CD4-positive, alpha-beta T cell treated with Interleukin-21 for 1 hour (primary cell): ENCODE data around the gene TUBB4B.

Source experiments
- DNase-seq: peaks from one replicate; pipeline ENCODE4 v3.0.0-alpha.2; 2020

TUBB4B gene

DNA sequence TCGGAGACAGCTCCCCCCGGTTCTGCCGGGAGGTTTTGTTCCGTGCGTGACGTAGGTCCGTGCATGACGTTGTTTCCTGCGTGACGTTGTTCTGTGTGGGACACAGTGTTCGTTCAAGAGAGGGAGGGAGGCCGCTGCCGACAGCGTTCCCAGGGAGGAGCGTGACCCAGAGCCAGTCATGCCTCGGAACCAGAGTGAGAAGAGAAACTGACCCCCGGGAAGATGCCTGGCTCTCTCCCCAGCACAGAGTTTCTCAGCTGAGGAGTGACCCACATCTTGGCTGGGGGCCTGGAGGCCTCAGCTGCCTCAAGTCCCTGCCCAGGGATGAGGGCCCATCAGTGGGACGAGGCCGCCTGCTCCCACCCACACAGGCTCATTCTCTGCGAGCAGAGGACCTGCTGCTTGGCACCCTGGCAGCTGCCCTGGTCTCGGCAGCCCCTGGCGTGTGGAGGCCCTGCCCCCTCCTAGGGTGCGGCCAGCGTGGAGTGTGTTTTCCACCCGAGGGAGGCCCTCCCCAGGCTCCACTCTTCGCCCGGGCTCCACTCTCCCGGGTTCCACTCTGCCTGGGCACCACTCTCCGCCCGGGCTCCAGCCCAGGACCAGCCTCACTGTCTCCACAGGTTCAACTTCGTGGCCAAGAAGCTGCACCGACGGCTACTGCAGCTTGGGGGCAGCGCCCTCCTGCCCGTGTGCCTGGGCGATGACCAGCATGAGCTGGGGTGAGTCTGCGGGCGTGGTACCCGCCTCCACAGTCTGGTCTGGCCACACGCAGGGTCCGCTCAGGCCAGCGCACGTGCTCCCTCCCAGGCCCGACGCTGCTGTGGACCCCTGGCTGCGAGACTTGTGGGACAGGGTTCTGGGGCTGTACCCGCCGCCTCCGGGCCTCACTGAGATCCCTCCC is 27.7 kb upstream of the TUBB4B start:
- DNase-seq, result no peak

DNA sequence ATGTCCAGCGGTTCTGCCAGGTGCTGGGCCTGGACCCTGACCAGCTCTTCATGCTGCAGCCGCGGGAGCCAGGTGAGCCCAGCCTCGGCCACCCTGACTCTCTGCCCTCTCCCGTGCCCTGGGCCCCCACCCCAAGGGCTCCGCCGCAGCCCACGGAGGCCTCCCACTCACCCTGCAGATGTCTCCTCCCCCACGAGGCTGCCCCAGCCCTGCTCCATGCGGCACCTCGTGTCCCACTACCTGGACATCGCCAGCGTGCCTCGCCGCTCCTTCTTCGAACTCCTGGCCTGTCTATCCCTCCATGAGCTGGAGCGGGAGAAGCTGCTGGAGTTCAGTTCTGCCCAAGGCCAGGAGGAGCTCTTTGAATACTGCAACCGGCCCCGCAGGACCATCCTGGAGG is 26.5 kb upstream of the TUBB4B start:
- DNase-seq, result no peak

DNA sequence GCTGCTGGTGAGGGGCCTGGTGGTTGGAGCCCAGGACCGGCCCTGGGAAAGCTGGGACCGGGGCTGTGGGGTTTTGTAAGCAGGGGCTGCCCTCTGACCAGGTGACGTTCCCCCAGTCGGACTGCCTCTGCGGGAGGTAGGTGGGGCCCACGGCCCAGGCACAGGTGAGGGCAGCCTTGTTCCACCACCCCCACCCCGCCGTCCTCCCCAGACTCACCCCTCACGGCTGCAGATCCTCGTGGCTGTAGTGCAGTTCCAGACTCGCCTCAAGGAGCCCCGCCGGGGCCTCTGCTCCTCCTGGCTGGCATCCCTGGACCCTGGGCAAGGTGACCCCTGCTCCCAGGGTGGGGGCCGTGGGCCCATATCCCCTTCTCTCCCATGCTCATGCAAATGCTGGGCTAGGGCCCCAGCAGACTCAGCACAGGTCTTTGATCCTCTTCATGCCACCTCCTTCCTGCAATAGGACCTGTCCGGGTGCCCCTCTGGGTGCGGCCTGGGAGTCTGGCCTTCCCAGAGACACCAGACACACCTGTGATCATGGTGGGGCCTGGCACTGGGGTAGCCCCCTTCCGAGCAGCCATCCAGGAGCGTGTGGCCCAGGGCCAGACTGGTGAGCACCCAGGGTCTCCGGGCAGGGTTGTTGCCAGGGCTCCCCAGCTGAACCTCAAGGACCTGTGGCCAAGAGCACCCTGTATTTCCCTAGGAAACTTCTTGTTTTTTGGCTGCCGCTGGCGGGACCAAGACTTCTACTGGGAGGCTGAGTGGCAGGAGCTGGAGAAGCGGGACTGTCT is 25.7 kb upstream of the TUBB4B start:
- DNase-seq, result no peak

DNA sequence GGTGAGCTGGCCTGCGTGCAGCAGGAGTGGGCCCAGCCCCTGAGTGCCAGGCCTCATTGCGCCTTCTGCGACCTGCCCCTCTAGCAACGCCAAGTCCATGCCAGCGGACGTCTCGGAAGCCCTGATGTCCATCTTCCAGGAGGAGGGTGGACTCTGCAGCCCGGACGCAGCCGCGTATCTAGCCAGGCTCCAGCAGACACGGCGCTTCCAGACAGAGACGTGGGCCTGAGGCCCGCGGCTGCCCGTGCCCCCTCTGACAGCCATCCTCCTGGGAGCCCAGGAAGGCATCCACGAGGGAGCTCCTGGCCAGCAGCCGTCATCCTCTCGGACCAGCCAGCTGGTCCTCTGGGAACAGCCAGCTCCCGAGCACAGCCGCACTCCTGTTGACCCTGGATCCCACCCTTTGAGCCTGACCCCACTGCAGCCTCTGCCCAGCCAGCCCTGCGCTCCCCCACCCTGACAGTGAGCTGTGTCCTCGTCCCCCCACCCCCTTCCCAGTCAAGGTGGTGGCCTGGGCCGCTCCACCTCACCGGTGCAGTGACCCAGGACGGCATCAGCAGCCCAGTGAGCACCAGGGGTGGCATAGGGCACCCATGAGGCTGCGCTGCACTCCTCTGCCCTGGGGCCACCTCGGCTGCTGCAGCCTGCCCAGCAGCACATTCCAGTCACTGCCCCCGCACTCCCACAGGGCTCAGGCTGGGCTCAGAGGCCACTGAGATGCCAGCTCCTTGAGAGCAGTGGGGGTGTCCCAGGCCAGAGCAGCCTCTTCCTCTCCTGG is 24.7 kb upstream of the TUBB4B start:
- no peak for DNase-seq

DNA sequence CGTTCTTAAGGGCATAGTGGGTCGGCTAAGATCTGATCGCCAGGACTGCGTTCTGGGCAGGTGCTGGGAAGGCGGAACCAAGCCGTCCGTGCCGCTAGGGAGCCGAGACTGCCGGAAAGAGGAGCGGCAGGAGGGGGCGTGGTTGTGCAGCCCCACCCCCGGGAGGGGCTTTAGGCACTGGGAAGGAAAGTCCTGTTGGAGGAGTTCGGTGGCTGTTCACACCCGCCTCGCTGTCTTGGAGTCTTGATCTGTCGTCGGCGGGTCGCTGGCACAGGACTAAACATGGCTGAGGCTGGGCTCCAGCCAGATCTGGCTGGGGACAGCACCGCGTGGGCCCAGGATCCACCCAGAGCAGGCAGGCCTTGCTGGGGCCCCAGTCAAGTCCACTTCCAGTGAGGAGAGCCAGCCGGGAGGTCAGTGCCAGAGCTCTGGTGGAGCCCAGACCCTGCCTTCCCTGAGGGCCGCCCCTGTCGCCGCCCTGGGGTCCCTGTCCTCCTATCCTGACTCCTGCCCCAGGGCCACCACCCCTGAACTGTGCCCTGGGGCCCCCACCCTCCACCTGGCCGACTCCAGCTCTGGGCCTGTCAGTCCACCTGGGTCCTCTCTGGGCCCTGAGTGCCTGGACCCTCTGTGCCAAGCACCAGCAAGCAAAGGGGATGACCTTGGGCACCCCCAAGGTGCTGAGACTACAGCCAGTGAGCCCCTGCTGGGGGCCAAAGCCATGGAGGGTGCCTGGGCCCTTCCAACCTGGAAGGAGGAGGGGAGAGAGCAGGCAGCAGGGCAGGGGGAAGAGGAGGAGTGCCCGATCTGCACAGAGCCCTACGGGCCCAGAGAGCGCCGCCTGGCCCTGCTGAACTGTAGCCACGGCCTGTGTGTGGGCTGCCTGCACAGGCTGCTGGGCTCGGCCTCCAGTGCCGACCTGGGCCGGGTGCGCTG is 23.5 kb upstream of the TUBB4B start:
- no peak for DNase-seq

DNA sequence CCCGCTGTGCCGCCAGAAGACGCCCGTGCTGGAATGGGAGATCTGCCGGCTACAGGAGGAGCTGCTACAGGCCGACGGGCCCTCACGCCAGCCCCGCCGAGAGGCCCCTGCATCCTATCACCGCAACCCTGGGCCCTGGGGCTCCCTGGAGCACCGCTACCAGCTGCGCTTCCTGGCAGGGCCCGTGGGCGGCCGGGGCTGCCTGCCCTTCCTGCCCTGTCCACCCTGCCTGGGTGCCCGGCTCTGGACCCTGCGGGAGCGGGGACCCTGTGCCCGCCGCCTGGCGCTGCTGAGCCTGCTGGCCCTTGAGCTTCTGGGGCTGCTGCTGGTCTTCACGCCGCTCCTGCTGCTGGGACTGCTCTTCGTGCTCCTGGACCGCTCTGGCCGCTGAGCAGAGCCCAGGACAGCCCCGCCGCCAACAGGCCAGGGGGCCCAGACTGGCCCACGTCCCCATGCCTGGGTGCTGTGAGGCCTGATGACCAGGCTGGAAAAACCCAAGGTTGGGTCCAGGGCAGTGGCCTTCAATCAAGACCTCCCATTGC is 22.8 kb upstream of the TUBB4B start:
- DNase-seq, result no peak

DNA sequence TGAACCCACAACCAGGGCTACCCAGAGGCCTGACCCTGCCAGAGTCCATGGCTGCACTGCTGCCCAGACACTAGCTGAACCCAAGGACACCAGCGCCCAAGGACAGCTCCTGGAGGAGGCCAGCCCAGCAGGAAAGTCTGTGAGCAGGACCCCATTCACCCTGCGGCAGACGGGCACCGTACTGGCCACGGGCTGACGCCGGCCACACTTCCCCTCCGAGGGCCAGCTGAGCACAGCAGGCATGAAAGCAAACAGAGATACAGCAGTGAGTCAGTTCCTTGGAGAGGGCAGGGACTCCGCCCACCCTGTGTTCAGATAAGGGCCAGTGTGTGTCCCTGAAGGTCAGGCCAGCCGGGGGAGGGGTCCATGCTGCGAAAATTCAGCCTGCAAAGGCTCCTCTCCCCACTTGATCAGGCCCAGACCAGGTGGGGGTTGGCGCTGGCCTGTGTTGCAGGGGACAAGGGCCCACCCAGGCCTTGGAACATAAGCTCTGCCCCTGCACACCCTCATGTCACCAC is 22.3 kb upstream of the TUBB4B start:
- DNase-seq, result no peak

DNA sequence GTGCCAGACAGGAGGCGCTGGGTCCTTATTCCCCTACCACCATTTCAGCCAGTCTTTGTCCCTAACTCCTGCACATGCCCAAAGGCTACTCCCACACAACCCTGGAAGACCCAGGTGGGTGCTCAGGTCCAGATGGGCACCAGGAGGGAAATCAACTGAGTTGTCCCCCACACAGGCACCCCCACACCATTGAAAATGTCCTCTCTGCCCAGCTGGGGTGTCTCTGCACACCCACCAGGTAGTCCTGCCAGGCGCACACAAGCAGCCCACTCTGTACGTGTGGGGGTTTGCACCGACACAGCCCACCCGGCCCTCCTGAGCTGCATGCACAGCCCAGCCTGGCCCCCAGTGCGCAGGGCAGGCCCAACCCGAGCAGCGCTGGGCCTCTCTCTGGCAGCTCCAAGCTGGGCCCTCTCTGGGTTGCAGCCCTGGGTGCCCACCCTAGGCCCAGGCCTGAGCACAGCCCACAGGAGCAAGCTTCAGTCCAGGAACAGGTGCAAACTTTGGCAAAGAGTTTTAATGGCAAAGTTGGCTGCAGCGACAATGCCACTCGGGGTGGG is 21.2 kb upstream of the TUBB4B start:
- DNase-seq, result no peak

DNA sequence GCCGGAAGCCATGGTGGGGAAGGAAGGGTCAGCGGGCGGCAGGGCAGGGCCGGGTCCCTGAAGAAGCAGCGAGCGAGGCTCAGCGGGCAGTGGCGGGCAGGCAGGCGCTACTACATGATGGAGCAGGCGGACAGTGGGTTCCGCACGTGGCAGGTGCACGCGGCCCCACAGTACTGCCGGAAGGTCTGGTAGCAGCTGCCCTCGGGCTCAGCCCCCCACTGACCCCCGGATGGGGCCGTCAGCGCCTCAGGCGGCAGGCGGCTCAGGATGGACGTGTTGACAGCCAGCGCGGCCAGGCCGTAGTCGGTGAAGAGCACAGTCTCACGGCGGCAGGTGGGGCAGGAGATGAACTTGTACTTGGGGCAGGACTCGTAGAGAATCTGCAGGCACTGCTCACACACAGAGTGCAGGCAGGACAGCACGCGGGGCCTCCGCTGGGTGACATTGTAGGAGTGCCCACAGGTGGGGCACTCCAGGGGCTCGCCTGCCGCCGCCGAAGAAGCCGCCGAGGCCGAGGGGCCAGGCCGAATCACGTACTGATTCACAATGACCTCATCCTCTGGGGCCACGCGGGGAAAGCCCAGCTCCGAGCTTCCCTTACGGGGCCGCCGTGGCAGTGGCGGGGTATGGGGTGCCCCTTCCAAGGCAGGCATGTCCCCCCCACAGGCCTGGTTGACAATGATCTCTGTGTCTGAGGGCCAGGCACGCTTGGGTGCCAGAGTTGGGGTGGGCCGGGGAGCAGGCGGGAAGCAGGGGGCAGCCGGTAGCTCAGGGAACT is 20.6 kb upstream of the TUBB4B start:
- DNase-seq, result no peak

DNA sequence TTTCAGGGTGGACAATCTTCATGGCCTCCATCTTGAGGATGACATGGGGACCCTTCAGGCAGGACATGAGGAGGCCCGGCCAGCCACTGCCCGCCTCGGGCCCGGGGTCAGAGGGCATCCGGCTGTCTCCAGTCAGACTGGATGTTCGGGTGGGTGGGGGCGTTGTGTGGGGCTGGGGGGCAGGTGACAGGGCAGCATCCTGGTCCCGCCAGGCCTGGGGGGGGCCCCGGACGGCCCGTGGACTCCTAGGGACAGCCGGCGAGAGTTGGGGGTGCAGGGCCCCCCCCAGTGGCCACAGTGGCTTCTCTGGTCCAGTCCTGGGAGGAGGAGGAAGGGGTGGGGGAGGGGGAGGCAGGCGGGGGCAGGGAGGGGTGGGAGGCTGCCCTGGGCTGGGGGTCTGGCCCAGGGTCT is 20.0 kb upstream of the TUBB4B start:
- no peak for DNase-seq

DNA sequence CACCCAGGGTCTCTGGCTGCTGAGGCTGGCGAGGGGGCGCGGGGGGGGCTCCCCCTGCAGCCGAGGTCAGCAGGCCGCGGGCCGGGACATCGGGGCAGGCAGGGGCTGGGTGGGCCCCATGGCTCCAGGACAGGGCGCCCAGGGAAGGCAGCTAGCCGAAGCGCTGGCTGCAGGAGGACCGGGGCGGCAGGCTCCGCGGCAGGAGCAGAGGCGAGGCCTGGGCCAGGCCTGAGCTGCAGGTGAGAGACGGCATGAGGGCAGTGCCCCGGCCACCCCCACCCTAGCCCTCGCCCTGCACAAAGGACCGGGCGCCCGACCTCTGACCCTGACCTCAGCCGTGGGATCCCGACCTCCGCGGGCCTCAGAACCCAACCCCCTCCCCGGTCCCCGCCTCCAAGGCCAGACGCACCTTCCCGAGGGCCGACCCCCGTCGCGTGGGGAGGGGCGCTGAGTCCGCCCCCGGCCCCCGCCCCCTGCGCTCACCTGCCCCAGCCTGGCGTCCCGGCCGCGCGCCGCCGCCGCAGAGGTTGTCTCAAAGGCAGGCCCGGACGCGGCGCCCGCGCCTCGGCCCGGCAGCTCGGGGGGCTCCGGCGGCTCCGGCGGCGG is 19.5 kb upstream of the TUBB4B start:
- DNase-seq, result no peak

DNA sequence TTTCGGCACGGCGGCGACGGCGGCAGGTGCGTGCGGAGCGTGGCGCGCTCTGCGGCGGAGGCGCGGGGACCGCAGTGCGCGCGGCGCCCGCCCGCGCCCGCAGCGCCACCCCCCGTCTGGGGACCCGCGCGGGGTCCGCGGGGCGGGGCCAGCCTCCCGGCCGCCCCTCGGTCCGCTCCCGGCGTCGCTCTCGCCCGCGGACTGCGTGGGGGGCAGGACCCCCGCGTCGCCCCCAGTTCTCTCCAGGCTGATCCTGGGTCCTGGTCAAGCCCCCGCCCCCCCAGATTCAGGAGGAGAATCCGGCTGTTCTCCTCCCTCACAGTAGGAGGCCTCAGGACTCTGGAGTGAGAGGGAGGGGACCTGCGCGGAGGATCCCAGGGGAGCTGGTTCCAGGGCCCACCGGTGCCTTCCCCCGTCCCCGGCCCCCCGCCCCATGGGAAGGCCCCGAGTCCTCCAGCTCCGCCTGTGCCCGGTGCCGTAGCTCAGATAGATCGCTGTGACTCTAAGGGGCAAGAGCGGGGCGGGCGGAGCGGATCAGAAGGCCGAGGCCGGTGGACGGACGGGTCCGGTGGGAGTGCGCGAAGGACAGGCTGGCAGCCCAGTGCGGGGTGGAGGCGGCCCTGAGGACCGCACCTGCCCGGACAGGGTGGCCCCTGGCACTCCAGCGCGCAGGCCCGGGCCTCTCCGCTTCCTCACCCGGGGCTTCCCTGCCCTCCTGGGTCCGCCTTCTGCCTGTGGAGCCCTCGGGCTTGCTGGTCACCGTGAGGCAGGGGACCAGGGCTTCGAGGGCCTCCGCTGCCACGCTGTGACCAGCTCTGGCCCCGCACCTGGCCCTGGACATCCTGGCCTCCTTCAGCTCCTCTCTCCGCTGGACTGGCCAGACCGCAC is 18.7 kb upstream of the TUBB4B start, which contains the start of gene RNF208:
Gene RNF208 (minus strand): TSS at position 51 of the 888 bp plus-strand sequence. CDS start 1,028 bp downstream, outside the sequence.
- DNase-seq, result no peak

DNA sequence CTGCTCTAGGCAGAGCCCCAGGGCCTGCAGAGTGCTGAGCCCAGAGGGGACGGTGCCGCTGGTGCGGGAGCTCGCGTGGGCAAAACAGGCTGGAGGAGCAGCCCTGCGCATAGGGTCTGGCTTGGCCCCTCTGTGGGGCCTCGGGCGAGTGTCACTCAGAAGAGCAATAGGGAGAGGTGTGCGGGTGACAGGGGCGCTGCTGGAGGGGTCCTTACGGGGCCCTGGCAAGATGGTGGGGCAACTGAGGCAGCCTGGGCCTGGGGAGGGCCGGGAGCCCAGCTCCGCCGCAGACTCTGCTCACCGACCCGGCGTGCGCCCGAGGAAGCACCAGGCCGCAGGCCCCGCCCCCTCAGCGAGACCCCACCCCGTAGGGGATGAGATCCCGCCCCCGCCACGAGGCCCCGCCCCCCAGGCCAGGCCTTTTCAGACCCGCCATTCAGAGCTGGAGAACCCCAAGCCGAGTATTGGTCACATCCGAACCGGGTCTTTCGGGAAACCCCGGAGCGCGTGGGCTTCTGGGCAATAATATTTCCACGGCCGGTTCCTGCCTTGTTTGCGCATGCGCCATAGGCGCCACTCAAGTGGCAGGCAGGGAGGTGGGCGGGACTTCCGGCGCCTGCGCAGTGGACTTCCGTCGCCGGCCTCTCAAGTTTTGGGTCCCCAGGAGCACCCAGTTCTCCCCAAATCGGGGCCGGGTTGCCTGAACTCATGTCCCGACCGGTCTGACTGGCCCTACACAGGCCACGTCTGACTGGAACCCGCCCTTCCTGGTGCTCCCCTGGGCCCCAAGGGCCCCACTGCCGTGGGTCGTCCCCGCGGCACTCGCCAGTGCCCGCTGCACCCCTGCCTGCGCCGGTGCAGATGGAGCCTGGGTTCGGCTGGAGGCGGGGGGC is 17.8 kb upstream of the TUBB4B start:
- peak; percentile 99 for DNase-seq

DNA sequence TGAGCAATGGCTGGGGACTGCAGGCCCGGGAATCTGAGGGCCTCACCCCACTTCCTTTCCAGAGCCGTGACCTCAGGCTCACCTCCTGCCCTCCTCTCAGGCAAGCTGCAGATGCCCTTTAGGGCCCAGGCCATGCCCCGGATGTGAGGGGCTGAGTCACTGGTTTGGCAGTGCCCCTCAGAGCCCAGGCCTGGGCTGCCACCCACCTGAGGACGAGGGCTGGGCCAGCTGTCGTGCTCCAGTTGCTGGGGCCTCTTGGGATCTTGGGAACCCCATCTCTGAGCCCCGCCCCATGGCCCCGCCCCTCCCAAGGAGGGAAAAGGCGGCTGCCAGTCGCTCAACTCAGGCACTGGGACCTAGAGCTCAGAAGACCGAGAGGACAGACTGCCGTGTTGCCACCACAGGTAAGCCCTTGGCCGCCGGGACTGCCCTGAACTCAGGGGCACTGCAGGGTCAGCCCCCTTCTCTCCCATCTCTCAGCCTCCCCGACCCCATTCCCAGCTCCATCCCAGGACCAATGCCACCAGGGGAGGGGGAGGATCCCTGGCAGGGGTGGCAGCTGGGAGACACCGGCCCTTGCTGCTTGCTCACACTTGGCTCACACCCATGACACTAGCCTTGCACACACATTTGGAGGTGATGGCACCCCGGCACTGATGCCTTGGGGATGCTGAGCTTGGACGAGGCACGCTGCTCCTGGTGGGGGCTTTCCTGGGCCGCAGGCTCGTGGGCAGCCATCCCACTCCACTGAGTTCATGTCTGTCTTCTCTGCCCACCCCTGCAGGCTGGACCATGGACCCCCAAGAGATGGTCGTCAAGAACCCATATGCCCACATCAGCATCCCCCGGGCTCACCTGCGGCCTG is 16.0 kb upstream of the TUBB4B start, which contains the start of gene CYSRT1:
Gene CYSRT1 (plus strand): TSS at position 345 of the 865 bp plus-strand sequence. CDS start 448 bp downstream, at position 793.
- no peak for DNase-seq

DNA sequence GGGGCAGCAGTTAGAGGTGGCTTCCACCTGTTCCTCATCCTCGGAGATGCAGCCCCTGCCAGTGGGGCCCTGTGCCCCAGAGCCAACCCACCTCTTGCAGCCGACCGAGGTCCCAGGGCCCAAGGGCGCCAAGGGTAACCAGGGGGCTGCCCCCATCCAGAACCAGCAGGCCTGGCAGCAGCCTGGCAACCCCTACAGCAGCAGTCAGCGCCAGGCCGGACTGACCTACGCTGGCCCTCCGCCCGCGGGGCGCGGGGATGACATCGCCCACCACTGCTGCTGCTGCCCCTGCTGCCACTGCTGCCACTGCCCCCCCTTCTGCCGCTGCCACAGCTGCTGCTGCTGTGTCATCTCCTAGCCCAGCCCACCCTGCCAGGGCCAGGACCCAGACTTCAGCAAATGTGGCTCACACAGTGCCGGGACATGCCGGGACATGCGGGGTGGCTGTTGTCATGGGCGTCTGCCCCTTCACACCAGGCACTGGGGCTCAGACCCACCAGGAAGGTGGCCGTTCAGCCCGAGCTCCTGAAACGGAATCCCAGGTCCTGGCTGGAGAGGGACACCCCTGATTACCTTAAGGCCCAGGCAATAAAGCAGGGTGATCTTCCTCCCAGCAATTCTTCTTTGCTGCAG is 15.3 kb upstream of the TUBB4B start:
- DNase-seq, result no peak
